ENCODE results near the gene PARP1. TPM values are rescaled to one million over a fixed set of nuclear protein-coding genes. Genes with fewer than 3 reads are reported as not detected.

The PARP1 gene
- total RNA-seq, 1 experiment from 2014 or later = 127 TPM

DNA sequence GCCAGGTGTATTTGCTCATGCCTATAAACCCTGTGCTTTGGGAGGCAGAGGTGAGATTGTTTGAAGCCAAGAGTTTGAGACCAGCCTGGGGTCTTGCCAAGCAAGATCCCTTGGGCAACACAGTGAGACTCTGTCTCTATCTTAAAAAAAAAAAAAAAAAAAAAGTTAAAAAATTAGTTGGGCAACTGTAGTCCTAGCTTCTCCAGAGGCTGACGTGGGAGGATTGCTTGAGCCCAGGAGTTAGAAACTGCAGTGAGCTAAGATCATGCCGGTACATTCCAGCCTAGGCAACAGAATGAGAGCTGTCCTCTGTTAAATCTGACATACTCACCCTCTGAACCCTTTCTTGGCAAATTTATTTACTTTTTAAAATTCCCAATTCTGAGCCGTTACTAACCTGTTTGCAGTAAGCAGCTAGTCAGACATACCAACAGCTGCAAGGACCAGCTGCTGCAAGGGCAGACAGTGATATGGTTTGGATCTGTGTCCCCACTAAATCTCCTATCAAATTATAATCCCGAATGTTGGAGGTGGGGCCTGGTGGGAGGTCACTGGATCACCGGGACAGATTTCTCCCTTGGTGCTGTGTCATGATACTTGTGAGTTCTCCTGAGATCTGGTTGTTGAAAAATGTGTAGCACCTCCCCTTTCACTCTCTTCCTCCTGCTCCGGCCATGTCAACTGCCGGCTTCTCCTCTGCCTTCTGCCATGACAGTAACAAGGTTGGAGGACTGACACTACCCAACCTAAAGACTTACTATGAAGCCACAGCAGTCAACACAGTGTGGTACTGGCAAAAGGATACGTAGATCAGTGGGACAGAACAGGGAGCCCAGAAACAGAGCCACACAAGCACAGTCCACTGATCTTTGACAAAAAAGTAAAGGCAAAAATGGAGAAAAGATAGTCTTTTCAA lies 10.6 kb downstream of the PARP1 start:
- Histone ChIP-seq H3K9me3 (ENCODE audit: control insufficient read depth, insufficient read depth, low read depth, low read length) (no peaks in the 10 kb centered on the region), H3K4me3 (ENCODE audit: low read depth in 2 of 2, low read length in 2 of 2) (no peak overlapping the region), H3K36me3 (ENCODE audit: control insufficient read depth, insufficient read depth, low read length) (peaks cover 4% of the 10 kb centered on the region), H3K4me1 (ENCODE audit: control insufficient read depth, insufficient read depth, low read length) (no peaks in the 10 kb centered on the region), H3K27me3 (ENCODE audit: control insufficient read depth, insufficient read depth, low read length) (no peaks in the 10 kb centered on the region), H3K27ac (ENCODE audit: low read length) (no peak overlapping the region)
- no TSS peak for BruUV-seq (replicated peaks)
- DNase-seq (ENCODE audit: low read depth, low spot score) (no peak), ATAC-seq (no peak)
- TF ChIP-seq POLR2AphosphoS5 (IDR thresholded peaks at IDR 0.05; ENCODE audit: low read depth, low read length) = no peak
- TF ChIP-seq, protein P1, sequence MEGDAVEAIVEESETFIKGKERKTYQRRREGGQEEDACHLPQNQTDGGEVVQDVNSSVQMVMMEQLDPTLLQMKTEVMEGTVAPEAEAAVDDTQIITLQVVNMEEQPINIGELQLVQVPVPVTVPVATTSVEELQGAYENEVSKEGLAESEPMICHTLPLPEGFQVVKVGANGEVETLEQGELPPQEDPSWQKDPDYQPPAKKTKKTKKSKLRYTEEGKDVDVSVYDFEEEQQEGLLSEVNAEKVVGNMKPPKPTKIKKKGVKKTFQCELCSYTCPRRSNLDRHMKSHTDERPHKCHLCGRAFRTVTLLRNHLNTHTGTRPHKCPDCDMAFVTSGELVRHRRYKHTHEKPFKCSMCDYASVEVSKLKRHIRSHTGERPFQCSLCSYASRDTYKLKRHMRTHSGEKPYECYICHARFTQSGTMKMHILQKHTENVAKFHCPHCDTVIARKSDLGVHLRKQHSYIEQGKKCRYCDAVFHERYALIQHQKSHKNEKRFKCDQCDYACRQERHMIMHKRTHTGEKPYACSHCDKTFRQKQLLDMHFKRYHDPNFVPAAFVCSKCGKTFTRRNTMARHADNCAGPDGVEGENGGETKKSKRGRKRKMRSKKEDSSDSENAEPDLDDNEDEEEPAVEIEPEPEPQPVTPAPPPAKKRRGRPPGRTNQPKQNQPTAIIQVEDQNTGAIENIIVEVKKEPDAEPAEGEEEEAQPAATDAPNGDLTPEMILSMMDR (IDR thresholded peaks at IDR 0.05) = no peak
- no peak for TF ChIP-seq SIN3A (IDR thresholded peaks at IDR 0.05; ENCODE audit: borderline replicate concordance, insufficient read depth, low read depth, low read length)
- TF ChIP-seq, protein P2, sequence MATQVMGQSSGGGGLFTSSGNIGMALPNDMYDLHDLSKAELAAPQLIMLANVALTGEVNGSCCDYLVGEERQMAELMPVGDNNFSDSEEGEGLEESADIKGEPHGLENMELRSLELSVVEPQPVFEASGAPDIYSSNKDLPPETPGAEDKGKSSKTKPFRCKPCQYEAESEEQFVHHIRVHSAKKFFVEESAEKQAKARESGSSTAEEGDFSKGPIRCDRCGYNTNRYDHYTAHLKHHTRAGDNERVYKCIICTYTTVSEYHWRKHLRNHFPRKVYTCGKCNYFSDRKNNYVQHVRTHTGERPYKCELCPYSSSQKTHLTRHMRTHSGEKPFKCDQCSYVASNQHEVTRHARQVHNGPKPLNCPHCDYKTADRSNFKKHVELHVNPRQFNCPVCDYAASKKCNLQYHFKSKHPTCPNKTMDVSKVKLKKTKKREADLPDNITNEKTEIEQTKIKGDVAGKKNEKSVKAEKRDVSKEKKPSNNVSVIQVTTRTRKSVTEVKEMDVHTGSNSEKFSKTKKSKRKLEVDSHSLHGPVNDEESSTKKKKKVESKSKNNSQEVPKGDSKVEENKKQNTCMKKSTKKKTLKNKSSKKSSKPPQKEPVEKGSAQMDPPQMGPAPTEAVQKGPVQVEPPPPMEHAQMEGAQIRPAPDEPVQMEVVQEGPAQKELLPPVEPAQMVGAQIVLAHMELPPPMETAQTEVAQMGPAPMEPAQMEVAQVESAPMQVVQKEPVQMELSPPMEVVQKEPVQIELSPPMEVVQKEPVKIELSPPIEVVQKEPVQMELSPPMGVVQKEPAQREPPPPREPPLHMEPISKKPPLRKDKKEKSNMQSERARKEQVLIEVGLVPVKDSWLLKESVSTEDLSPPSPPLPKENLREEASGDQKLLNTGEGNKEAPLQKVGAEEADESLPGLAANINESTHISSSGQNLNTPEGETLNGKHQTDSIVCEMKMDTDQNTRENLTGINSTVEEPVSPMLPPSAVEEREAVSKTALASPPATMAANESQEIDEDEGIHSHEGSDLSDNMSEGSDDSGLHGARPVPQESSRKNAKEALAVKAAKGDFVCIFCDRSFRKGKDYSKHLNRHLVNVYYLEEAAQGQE (IDR thresholded peaks at IDR 0.05; ENCODE audit: insufficient read depth in 1 of 2, low read depth in 2 of 2, low read length in 1 of 2) = no peak
- no peak for TF ChIP-seq TCF7L2 (IDR thresholded peaks at IDR 0.05; ENCODE audit: low read depth, low read length)
- CTCF ChIA-PET = no interaction called here
- intact Hi-C loops (cut with micrococcal nuclease; ENCODE audit: unreplicated experiment) = no loop called here
- in situ Hi-C loops (cut with HindIII; ENCODE audit: low pct_unique_long_range_greater_than_20kb, low sequenced_read_pairs) = no loop called here
- POLR2A ChIA-PET = interaction anchor here (0.6 kb wide), 1 partner anchor 14 kb away, joined by 4 read pairs; no protein-coding TSS in a partner anchor

- CTCF ChIA-PET = interaction anchor here (0.7 kb wide), 1 partner anchor 430 kb away, joined by 4 read pairs; no protein-coding TSS in a partner anchor
- Histone ChIP-seq H3K27ac (ENCODE audit: low read length) (no peak overlapping the region), H3K36me3 (ENCODE audit: control insufficient read depth, insufficient read depth, low read length) (peaks cover 11% of the 10 kb centered on the region), H3K4me3 (ENCODE audit: low read depth in 2 of 2, low read length in 2 of 2) (no peak overlapping the region), H3K9me3 (ENCODE audit: control insufficient read depth, insufficient read depth, low read depth, low read length) (no peaks in the 10 kb centered on the region), H3K27me3 (ENCODE audit: control insufficient read depth, insufficient read depth, low read length) (no peaks in the 10 kb centered on the region), H3K4me1 (ENCODE audit: control insufficient read depth, insufficient read depth, low read length) (no peaks in the 10 kb centered on the region)
- DNase-seq (ENCODE audit: low read depth, low spot score) = no peak
- POLR2A ChIA-PET = no interaction called here
- TF ChIP-seq SIN3A (IDR thresholded peaks at IDR 0.05; ENCODE audit: borderline replicate concordance, insufficient read depth, low read depth, low read length) = no peak
- TF ChIP-seq, protein P1 (IDR thresholded peaks at IDR 0.05) = no peak
- TF ChIP-seq, protein P2 (IDR thresholded peaks at IDR 0.05; ENCODE audit: insufficient read depth in 1 of 2, low read depth in 2 of 2, low read length in 1 of 2) = no peak
- ATAC-seq = no peak
- BruUV-seq (replicated peaks) = no TSS peak
- in situ Hi-C loops (cut with HindIII; ENCODE audit: low pct_unique_long_range_greater_than_20kb, low sequenced_read_pairs) (no loop called here), intact Hi-C loops (cut with micrococcal nuclease; ENCODE audit: unreplicated experiment) (no loop called here)
These were observed 12.1 kb downstream of the PARP1 start for GRCh38 chr1:226395753-226396152.
